ENCODE data around the gene AGBL1. TPM values are rescaled to one million over a fixed set of nuclear protein-coding genes. Genes with fewer than 3 reads are reported as not detected.

The AGBL1 gene
- total and polyA plus RNA-seq, 2 donors (not counting 3 experiments of a cell fraction or from before 2014, with no cell fraction given), result not detected

DNA sequence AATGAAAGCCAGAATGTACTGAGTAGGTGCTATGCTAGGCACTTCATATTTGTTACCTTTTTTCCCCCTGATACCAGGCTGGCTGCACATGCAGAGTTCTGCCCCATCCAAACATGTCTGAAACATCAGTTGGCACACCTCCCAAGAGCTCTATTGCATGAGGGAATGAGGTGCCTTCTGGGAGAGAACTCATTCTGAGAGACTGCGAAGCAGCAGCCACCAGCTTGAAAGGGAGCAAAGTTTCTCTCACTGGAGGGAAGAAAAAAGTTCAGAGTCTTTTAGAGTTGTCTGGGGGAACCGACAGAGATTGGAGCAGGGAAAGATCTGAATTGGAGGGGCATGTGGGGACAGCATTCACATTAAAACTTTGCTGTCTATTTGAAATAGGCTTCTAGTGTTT lies 84.1 kb downstream of the AGBL1 start:
- ChIA-PET CTCF (no interaction called here), POLR2A (no interaction called here)
- Histone ChIP-seq H3K79me2 (ENCODE audit: control insufficient read depth, insufficient read depth, low read length) (no peaks in the 10 kb centered on the region), H3K27ac (ENCODE audit: insufficient read depth, low read depth, low read length) (no peak overlapping the region), H3K36me3 (ENCODE audit: control insufficient read depth in 2 of 2, extremely low read depth in 1 of 2, insufficient read depth in 2 of 2, low read length in 2 of 2) (no peaks in the 10 kb centered on the region), H3K9ac (replicated peaks; ENCODE audit: extremely low read depth, insufficient read depth, low read length) (no peak overlapping the region), H3K27me3 (ENCODE audit: control insufficient read depth in 2 of 2, insufficient read depth in 2 of 2, low read length in 2 of 2) (no peaks in the 10 kb centered on the region), H4K20me1 (replicated peaks; ENCODE audit: control insufficient read depth, extremely low read depth, insufficient read depth, low read length) (no peaks in the 10 kb centered on the region), H3K4me2 (ENCODE audit: insufficient read depth, low read length) (no peak overlapping the region), H3K9me1 (replicated peaks; ENCODE audit: control insufficient read depth, extremely low read depth, insufficient read depth, low read length) (no peaks in the 10 kb centered on the region), H2AFZ (ENCODE audit: low read depth, low read length) (no peak overlapping the region), H3K4me1 (ENCODE audit: control insufficient read depth, extremely low read depth, insufficient read depth, low read length) (no peaks in the 10 kb centered on the region), H3K9me3 (replicated peaks; ENCODE audit: control insufficient read depth, insufficient read depth, low read length) (peaks cover 2% of the 10 kb centered on the region), H3K4me3 (replicated peaks in 1 of 3; ENCODE audit: insufficient read depth in 1 of 3, low read depth in 1 of 3, low read length in 3 of 3) (no peak overlapping the region)
- no peak for DNase-seq (ENCODE audit: low read depth, low spot score)
- intact Hi-C loops (cut with micrococcal nuclease), result no loop called here
- BruUV-seq (replicated peaks), result no TSS peak
- dilution Hi-C loops (cut with MboI; ENCODE audit: extremely low pct_ligation_motif_present, low sequenced_read_pairs), result no loop called here
- TF ChIP-seq JUN (IDR thresholded peaks at IDR 0.05; ENCODE audit: borderline replicate concordance, insufficient read depth, insufficient read length, low read depth) (no peak), FOS (IDR thresholded peaks at IDR 0.05; ENCODE audit: borderline replicate concordance, insufficient read depth, low read length) (no peak), EZH2 (IDR thresholded peaks at IDR 0.05; ENCODE audit: borderline replicate concordance, low read depth, low read length, severe bottlenecking) (no peak), MYC (IDR thresholded peaks at IDR 0.05; ENCODE audit: low read depth, low read length) (no peak), GATA2 (IDR thresholded peaks at IDR 0.05; ENCODE audit: insufficient read depth, insufficient read length, low read depth, low read length) (no peak), POLR2AphosphoS5 (IDR thresholded peaks at IDR 0.05; ENCODE audit: insufficient read depth, low read depth, low read length) (no peak), CTCF (IDR thresholded peaks at IDR 0.05; ENCODE audit: extremely low read depth in 1 of 2, insufficient read depth in 1 of 2, low read depth in 1 of 2, low read length in 2 of 2) (no peak), POLR2A (IDR thresholded peaks at IDR 0.05; ENCODE audit: low read depth, low read length) (no peak)
- TF ChIP-seq, protein P1, sequence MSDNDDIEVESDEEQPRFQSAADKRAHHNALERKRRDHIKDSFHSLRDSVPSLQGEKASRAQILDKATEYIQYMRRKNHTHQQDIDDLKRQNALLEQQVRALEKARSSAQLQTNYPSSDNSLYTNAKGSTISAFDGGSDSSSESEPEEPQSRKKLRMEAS (IDR thresholded peaks at IDR 0.05; ENCODE audit: insufficient read depth, insufficient read length), result no peak
- FAIRE-seq, result no peak

Data from endothelial cell of umbilical vein (primary cell).